Erythroblast (primary cell): ENCODE data around the gene KCNAB2.

Experiments used
- GATA1 ChIP-seq: IDR thresholded peaks from 2 replicates; pipeline ENCODE4 v1.6.1; 2011; ENCODE audit warnings: low read depth, mild to moderate bottlenecking, control low read depth, low read length, moderate library complexity
- POLR2A ChIP-seq: IDR thresholded peaks from 2 replicates; pipeline ENCODE4 v1.6.1; 2011; ENCODE audit warnings: mild to moderate bottlenecking, low read length

DNA sequence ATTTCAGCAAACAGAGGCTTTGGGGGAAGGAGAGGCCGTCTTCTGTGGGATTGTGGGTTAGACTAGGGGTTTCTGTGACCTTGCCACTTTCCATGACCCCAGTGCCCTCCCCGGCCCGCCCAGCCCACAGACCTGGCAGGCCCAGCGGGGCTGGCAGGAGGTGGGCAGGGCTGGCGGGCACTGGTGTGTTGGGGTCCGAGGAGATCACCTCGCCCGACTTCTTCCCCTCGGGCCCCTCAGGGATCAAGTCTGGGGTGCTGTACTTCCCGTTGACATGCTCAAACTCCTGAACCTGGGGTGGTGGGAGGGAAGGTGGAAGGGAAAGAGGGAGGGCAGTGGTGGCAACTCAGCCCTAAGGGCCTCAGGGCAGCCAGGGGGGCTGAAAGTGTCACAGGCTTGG lies 78.1 kb downstream of the KCNAB2 start:
- no peak for TF ChIP-seq POLR2A
- no peak for TF ChIP-seq GATA1
